ENCODE data around the gene ANKRD1.

Gene ANKRD1

GRCh38 chr10:90912174-90912573 lies 8.7 kb downstream of the ANKRD1 start:
- DNase-seq: no peak

- peak; percentile 44 to 67 for DNase-seq
Observed at GRCh38 chr10:90911133-90912051, 9.5 kb downstream of the ANKRD1 start.

- no peak for DNase-seq
Observed at GRCh38 chr10:90906596-90906995, 14.3 kb downstream of the ANKRD1 start.

- no peak for DNase-seq
Observed at GRCh38 chr10:90905925-90906324, 15.0 kb downstream of the ANKRD1 start.

GRCh38 chr10:90896916-90897315 lies 24.0 kb downstream of the ANKRD1 start:
- peak in 1 of 2 donors; percentile 9 for DNase-seq

- DNase-seq: no peak
Observed at GRCh38 chr10:90893190-90893589, 27.7 kb downstream of the ANKRD1 start.

- no peak for DNase-seq
Observed at GRCh38 chr10:90890347-90890746, 30.5 kb downstream of the ANKRD1 start.

GRCh38 chr10:90889636-90890035 lies 31.3 kb downstream of the ANKRD1 start:
- no peak for DNase-seq

- DNase-seq: no peak
Observed at GRCh38 chr10:90888387-90888786, 32.5 kb downstream of the ANKRD1 start.

GRCh38 chr10:90887555-90887954 lies 33.3 kb downstream of the ANKRD1 start:
- no peak for DNase-seq

GRCh38 chr10:90885176-90885575 lies 35.7 kb downstream of the ANKRD1 start:
- no peak for DNase-seq

- no peak for DNase-seq
Observed at GRCh38 chr10:90884431-90884830, 36.5 kb downstream of the ANKRD1 start.

- peak in 1 of 2 donors; percentile 58 for DNase-seq
Observed at GRCh38 chr10:90880059-90880719, 40.7 kb downstream of the ANKRD1 start.

GRCh38 chr10:90879062-90879461 lies 41.8 kb downstream of the ANKRD1 start:
- no peak for DNase-seq

- DNase-seq: no peak
Observed at GRCh38 chr10:90872648-90873020, 48.3 kb downstream of the ANKRD1 start.

GRCh38 chr10:90871766-90872647 lies 48.9 kb downstream of the ANKRD1 start, which contains the start of gene RPP30:
TSS of gene RPP30 (plus strand) at chr10:90871974. CDS start at chr10:90871987, 13 bp downstream.
- DNase-seq: peak; percentile 79 to 85

GRCh38 chr10:90871279-90871765 lies 49.6 kb downstream of the ANKRD1 start:
- DNase-seq: peak; percentile 48 to 65

- no peak for DNase-seq
Observed at GRCh38 chr10:90866050-90866598, 54.8 kb downstream of the ANKRD1 start.

- DNase-seq: no peak
Observed at GRCh38 chr10:90865401-90865800, 55.5 kb downstream of the ANKRD1 start.

- DNase-seq: peak in 1 of 2 donors; percentile 27
Observed at GRCh38 chr10:90862908-90863514, 57.9 kb downstream of the ANKRD1 start.

All from CD4-positive, alpha-beta T cell treated with Interferon alpha-2 for 1 hour (primary cell).